PFSK-1 (cell line): ENCODE results near the gene FOXN1.

Source experiments
- FOXP2 ChIP-seq: optimal IDR thresholded peaks from 2 replicates; pipeline ENCODE3; 2011; ENCODE audit warnings: borderline replicate concordance, control low read depth, inconsistent platforms; ENCODE audit not compliant: insufficient read depth; ENCODE audit errors: extremely low read length, extremely low read depth
- POLR2AphosphoS5 ChIP-seq: IDR thresholded peaks from 2 replicates; pipeline ENCODE4 v1.6.1; 2012; ENCODE audit warnings: low read depth, mild to moderate bottlenecking, control low read depth, low read length, moderate library complexity
- REST ChIP-seq, 2 experiments: IDR thresholded peaks; 2 replicates each; pipeline versions ENCODE4 v1.6.1 to v1.8.0; 2011 to 2012; ENCODE audit warnings: low read depth in 2 of 2, low read length in 2 of 2, control low read depth in 1 of 2, inconsistent platforms in 1 of 2, mild to moderate bottlenecking in 1 of 2, moderate library complexity in 1 of 2; ENCODE audit not compliant: insufficient read depth in 1 of 2
- SIN3A ChIP-seq: IDR thresholded peaks from 2 replicates; pipeline ENCODE4 v1.6.1; 2012; ENCODE audit warnings: mild to moderate bottlenecking, low read length, moderate library complexity, borderline replicate concordance; ENCODE audit not compliant: insufficient read depth
- TAF1 ChIP-seq: IDR thresholded peaks from 2 replicates; pipeline ENCODE4 v1.6.1; 2012; ENCODE audit warnings: low read length, control low read depth, borderline replicate concordance; ENCODE audit not compliant: insufficient read depth

- TF ChIP-seq TAF1 (no peak), POLR2AphosphoS5 (no peak), SIN3A (no peak), REST (IDR thresholded peaks at IDR 0.05; ENCODE audit: insufficient read depth in 1 of 2, low read depth in 2 of 2, low read length in 2 of 2) (no peak), FOXP2 (no peak)
These were observed 8.4 kb downstream of the FOXN1 start for GRCh38 chr17:28514561-28515002.
